Activated CD4-positive, alpha-beta T cell treated with anti-CD3 and anti-CD28 coated beads for 36 hours (primary cell): ENCODE results near the gene BAD. TPM values are rescaled to one million over a fixed set of nuclear protein-coding genes. Genes with fewer than 3 reads are reported as not detected.
A peak's percentile ranks its signal among the peaks of the same experiment; 100 is the strongest.
"Not testable (repeated sequence)": the region's sequence is repeated elsewhere in the genome, so short reads cannot be mapped to it uniquely, and the experiment has no call there.

ENCODE experiments used
- ATAC-seq: fragments of 200-7000 bp; cut with Tn5 transposase; one replicate; pipeline ENCODE4 v1.10.0; 2021; ENCODE audit warnings: mild to moderate bottlenecking, moderate library complexity
- CTCF ChIA-PET: fragments of 350-600 bp; sonication (Branson Sonifier 250); formaldehyde crosslinking; loops from one replicate; lab custom pipeline; 2021; ENCODE audit warnings: antibody characterized with exemption; lab: Charles Lee
- POLR2A ChIA-PET: fragments of 350-600 bp; sonication (Branson Sonifier 250); formaldehyde crosslinking; loops from one replicate; lab custom pipeline; 2021; ENCODE audit warnings: antibody characterized with exemption, inconsistent platforms; lab: Charles Lee
- DNase-seq: peaks from one replicate; pipeline ENCODE4 v3.0.0-alpha.2; 2020
- H3K27ac Mint-ChIP-seq: one replicate; pipeline ENCODE4 v1.8.0; 2021; ENCODE audit warnings: mixed read lengths
- H3K27me3 Mint-ChIP-seq: one replicate; pipeline ENCODE4 v1.8.0; 2021; ENCODE audit warnings: mixed read lengths
- H3K36me3 Mint-ChIP-seq: one replicate; pipeline ENCODE4 v1.8.0; 2021; ENCODE audit warnings: low read depth, mixed read lengths
- H3K4me1 Mint-ChIP-seq: one replicate; pipeline ENCODE4 v1.8.0; 2021; ENCODE audit warnings: mixed read lengths
- H3K4me3 Mint-ChIP-seq: one replicate; pipeline ENCODE4 v1.8.0; 2021; ENCODE audit warnings: mild to moderate bottlenecking, moderate library complexity, mixed read lengths
- H3K9me3 Mint-ChIP-seq: one replicate; pipeline ENCODE4 v1.8.0; 2021; ENCODE audit warnings: low read depth, mixed read lengths
- intact Hi-C, 2 experiments: fragments of 100-400 bp; cut with DNase I in 1 of 2; cut with micrococcal nuclease in 1 of 2; formaldehyde crosslinking; loops; one replicate each; pipeline versions ENCODE4 v1.14.2 to v1.15.1; 2022 to 2024; cut with DNase I, micrococcal nuclease
- total RNA-seq, 2 experiments: library from RNA; stranded (reverse); gene quantifications; one replicate each; pipeline ENCODE4 v1.2.3, GENCODE V29; 2021

The BAD gene
- total RNA-seq, 2 experiments from 2014 or later: 21.3 to 22.9 TPM

DNA sequence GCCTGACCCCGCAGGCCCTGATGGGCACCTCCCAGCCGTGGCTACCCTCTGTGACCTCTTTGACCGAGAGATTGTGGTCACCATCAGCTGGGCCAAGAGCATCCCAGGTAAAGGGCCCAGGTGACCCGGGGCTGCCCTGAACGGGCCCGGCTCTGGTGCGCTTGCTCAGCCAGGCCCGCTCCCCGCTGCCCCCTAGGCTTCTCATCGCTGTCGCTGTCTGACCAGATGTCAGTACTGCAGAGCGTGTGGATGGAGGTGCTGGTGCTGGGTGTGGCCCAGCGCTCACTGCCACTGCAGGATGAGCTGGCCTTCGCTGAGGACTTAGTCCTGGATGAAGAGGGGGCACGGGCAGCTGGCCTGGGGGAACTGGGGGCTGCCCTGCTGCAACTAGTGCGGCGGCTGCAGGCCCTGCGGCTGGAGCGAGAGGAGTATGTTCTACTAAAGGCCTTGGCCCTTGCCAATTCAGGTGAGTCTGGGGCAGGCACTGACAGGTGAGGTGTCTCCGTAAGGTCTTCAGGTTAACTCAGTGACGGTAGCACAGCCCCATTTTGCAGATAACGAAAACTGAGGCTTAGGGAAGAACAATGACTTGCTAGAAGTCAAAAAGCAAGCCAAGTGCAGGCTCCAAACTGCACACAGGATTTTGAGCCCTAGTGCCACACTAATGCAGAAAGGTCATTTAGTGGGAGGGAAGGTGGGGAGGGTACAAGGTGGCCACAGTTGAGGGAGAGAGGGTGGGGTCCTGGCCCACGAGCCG lies 30.5 kb upstream of the BAD start:
- CTCF ChIA-PET: no interaction called here
- H3K4me1 Mint-ChIP-seq: peaks cover 32% of the 10 kb centered on the region
- POLR2A ChIA-PET: no interaction called here
- no peaks in the 10 kb centered on the region for H3K27me3 Mint-ChIP-seq
- peak overlapping the region; percentile 10 for H3K27ac Mint-ChIP-seq
- DNase-seq: no peak
- H3K36me3 Mint-ChIP-seq: peaks cover 26% of the 10 kb centered on the region
- no peak for ATAC-seq
- H3K4me3 Mint-ChIP-seq: peak overlapping the region; percentile 26
- H3K9me3 Mint-ChIP-seq: no peaks in the 10 kb centered on the region
- intact Hi-C loops: loop anchor here (5.0 kb wide), 3 partner anchors 42 to 1588 kb away; partner anchors contain the start of genes HNRNPUL2 (in 1 of the 2), OTUB1 (in 1 of the 2), RPS6KA4 (in 1 of the 2) and TTC9C (in 1 of the 2)

DNA sequence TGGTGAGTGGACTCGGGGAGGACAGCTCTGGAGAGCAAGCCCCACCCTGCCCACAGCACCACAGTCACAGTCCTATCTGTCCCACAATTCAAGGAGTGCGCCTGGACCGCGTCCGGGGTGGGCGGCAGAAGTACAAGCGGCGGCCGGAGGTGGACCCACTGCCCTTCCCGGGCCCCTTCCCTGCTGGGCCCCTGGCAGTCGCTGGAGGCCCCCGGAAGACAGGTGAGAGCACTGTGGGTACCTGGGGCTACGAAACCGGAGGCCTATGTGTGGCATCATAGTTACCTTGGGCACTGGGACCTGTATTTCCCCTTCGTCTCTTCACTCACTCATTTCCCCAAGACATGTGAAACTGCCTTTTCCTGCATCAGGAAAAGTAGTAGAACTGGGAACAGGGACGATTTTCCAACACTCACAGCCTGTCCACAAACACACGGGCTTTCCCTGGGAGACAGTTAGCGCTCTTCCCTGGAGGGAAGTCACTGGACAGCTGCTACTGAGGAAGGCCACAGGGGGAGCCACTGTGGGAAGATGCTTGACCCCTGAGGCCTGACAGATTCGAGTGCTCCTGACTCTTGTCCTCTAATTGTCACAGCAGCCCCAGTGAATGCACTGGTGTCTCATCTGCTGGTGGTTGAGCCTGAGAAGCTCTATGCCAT lies 29.8 kb upstream of the BAD start:
- Mint-ChIP-seq H3K9me3 (no peaks in the 10 kb centered on the region), H3K27me3 (no peaks in the 10 kb centered on the region), H3K27ac (peak overlapping the region; percentile 6), H3K4me1 (peaks cover 30% of the 10 kb centered on the region), H3K4me3 (no peak overlapping the region), H3K36me3 (peaks cover 27% of the 10 kb centered on the region)
- CTCF ChIA-PET: no interaction called here
- DNase-seq (no peak), ATAC-seq (no peak)
- POLR2A ChIA-PET: no interaction called here
- intact Hi-C loops: no loop called here

DNA sequence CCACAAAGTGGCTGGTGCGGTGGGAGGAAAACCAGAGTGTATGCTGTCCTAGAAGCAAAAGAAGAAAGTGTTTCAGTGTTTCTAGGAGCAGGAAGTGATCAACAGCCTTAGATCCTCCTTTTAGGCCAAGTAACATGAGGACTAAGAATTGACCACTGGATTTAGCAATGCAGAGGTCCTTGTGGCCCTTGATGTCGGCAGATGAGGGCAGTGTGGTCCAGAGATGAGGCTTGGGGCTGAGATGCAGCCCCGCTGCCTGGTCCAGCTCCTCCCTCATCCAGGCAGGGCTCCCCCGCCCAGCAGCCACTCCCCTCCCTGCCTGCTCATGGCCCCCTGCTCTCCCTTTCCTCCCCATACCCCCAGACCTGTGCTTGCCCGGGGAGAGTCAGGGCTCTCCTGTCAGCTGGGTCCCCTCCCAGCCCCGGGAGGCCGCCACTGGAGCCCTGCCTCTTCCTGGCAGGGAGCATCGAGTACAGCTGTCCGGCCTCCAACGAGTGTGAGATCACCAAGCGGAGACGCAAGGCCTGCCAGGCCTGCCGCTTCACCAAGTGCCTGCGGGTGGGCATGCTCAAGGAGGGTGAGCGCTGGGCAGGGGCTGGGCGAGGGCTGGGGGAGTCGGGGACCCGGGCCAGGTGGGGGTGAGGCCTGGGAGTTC lies 29.2 kb upstream of the BAD start:
- DNase-seq (no peak), ATAC-seq (no peak)
- Mint-ChIP-seq H3K4me1 (peaks cover 26% of the 10 kb centered on the region), H3K27me3 (no peaks in the 10 kb centered on the region), H3K27ac (peak overlapping the region; percentile 14), H3K9me3 (no peaks in the 10 kb centered on the region), H3K36me3 (peaks cover 27% of the 10 kb centered on the region), H3K4me3 (no peak overlapping the region)
- intact Hi-C loops: no loop called here
- ChIA-PET CTCF (no interaction called here), POLR2A (interaction anchor here (0.6 kb wide), 2 partner anchors 497 to 546 kb away, joined by 3 read pairs; partner anchors contain the start of gene MEN1)

DNA sequence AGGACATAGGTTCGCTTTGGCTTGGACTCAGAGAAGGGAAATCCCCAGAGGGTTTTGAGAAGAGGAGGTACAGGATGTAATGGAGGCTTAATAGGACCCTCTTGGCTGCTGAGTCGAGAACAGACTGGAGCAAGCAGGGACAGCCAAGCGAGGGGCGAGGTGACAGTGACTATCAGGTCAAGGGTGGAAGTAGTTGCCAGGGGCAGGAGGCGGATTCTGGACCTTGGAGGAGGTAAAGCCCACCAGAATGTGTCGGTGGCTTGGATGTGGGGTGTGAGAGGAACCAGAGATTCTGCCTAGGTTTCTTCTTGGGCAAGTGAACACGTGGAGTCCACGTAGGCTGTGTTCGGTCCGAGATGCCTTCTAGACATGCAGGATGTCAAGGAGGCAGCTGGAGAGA lies 28.5 kb upstream of the BAD start:
- no peak for ATAC-seq
- peaks cover 26% of the 10 kb centered on the region for H3K4me1 Mint-ChIP-seq
- intact Hi-C loops: no loop called here
- H3K27me3 Mint-ChIP-seq: no peaks in the 10 kb centered on the region
- ChIA-PET POLR2A (interaction anchor here (0.6 to 0.8 kb wide), 2 partner anchors 105 to 545 kb away, joined by 3 to 4 read pairs; no protein-coding TSS in a partner anchor), CTCF (no interaction called here)
- peak overlapping the region; percentile 14 for H3K27ac Mint-ChIP-seq
- H3K4me3 Mint-ChIP-seq: no peak overlapping the region
- peaks cover 27% of the 10 kb centered on the region for H3K36me3 Mint-ChIP-seq
- DNase-seq: no peak
- no peaks in the 10 kb centered on the region for H3K9me3 Mint-ChIP-seq

DNA sequence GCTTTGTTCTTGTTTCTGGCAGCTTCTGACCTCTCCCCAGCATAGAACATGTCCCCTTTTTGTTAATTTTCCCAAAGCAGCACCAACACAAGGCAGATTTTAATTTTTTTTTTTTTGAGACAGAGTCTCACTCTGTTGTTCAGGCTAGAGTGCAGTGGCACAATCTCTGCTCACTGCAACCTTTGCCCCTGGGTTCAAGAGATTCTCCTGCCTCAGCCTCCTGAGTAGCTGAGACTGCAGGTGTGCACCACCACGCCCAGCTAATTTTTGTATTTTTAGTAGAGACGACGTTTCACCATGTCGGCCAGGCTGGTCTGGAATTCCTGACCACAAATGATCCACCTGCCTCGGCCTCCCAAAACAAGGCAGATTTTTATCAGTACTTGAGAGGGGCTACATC lies 23.3 kb upstream of the BAD start:
- H3K4me3 Mint-ChIP-seq: peak overlapping the region; percentile 38

DNA sequence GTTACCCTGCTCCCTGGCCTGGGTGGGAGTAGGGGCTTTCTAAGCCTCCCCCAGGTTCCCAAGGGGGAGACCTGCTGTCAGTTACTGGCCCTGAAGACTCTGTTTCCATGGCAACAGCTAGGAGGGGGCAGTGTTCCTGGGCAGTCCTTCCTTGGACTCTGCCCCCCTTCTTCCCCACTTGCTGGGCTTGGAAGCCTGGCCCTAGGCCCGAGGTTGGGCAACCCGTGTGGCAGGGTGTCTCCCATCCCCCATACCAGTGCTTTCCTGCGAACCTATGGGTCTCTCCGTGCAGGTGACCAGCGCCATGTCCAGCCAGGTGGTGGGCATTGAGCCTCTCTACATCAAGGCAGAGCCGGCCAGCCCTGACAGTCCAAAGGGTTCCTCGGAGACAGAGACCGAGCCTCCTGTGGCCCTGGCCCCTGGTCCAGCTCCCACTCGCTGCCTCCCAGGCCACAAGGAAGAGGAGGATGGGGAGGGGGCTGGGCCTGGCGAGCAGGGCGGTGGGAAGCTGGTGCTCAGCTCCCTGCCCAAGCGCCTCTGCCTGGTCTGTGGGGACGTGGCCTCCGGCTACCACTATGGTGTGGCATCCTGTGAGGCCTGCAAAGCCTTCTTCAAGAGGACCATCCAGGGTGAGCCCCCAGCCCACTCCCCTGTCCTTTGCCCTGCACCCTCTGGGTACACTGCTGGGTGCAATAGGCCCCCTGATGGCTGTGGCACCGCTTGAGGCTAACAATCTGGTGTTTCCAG lies 22.6 kb upstream of the BAD start:
- Mint-ChIP-seq H3K4me1 (peaks cover 30% of the 10 kb centered on the region), H3K27ac (peak overlapping the region; percentile 96), H3K4me3 (peak overlapping the region; percentile 100), H3K27me3 (no peaks in the 10 kb centered on the region), H3K9me3 (no peaks in the 10 kb centered on the region), H3K36me3 (peaks cover 19% of the 10 kb centered on the region)
- CTCF ChIA-PET: interaction anchor here (0.8 to 2.4 kb wide), 3 partner anchors 11 to 1499 kb away, joined by 3 to 5 read pairs (median 3); partner anchors contain the start of gene PRDX5
- intact Hi-C loops: loop anchor here (5.0 to 10.0 kb wide), 3 partner anchors 35 to 1422 kb away; partner anchors contain the start of genes CCDC88B (in 1 of the 2), OTUB1 (in 1 of the 2) and SLC3A2 (in 1 of the 2)
- ATAC-seq (no peak), DNase-seq (no peak)
- POLR2A ChIA-PET: no interaction called here

More for the DNA sequence above, 23.3 kb upstream of the BAD start:
- peaks cover 19% of the 10 kb centered on the region for H3K36me3 Mint-ChIP-seq
- H3K27me3 Mint-ChIP-seq, DNase-seq, POLR2A ChIA-PET, H3K9me3 Mint-ChIP-seq, ATAC-seq: not testable (repeated sequence)
- intact Hi-C loops: loop anchor here (5.0 to 10.0 kb wide), 3 partner anchors 35 to 1423 kb away; partner anchors contain the start of genes CCDC88B (in 1 of the 2), OTUB1 (in 1 of the 2) and SLC3A2 (in 1 of the 2)
- peaks cover 33% of the 10 kb centered on the region for H3K4me1 Mint-ChIP-seq
- H3K27ac Mint-ChIP-seq: peak overlapping the region; percentile 20
- CTCF ChIA-PET: interaction anchor here (0.5 to 2.4 kb wide), 2 partner anchors 10 to 971 kb away, joined by 3 to 5 read pairs; partner anchors contain the start of gene PRDX5

DNA sequence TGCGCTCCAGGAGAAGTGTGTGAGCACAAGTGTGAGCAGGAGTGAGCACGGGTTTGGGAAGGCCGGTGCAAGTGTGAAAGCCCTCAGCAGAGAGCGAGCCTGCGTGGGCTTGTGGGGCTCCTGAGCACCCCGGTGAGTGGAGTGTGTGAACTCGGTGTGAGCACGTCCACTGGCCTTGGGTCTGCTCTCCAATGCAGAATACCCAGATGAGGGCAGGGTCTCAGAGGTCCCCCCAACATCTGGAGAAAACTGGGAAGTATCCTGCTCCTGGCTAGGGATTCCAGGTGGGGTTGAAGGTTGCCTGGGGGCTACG lies 22.1 kb upstream of the BAD start:
- CTCF ChIA-PET: interaction anchor here (0.8 to 2.4 kb wide), 3 partner anchors 11 to 1499 kb away, joined by 3 to 5 read pairs (median 3); partner anchors contain the start of gene PRDX5
- intact Hi-C loops: loop anchor here (5.0 to 10.0 kb wide), 3 partner anchors 36 to 1422 kb away; partner anchors contain the start of genes CCDC88B (in 1 of the 2), OTUB1 (in 1 of the 2) and SLC3A2 (in 1 of the 2)
- peak overlapping the region; percentile 96 for H3K27ac Mint-ChIP-seq
- DNase-seq (no peak), ATAC-seq (no peak)
- H3K4me1 Mint-ChIP-seq: peaks cover 30% of the 10 kb centered on the region
- no peaks in the 10 kb centered on the region for H3K9me3 Mint-ChIP-seq
- POLR2A ChIA-PET: no interaction called here
- no peaks in the 10 kb centered on the region for H3K27me3 Mint-ChIP-seq
- peak overlapping the region; percentile 100 for H3K4me3 Mint-ChIP-seq
- peaks cover 19% of the 10 kb centered on the region for H3K36me3 Mint-ChIP-seq

DNA sequence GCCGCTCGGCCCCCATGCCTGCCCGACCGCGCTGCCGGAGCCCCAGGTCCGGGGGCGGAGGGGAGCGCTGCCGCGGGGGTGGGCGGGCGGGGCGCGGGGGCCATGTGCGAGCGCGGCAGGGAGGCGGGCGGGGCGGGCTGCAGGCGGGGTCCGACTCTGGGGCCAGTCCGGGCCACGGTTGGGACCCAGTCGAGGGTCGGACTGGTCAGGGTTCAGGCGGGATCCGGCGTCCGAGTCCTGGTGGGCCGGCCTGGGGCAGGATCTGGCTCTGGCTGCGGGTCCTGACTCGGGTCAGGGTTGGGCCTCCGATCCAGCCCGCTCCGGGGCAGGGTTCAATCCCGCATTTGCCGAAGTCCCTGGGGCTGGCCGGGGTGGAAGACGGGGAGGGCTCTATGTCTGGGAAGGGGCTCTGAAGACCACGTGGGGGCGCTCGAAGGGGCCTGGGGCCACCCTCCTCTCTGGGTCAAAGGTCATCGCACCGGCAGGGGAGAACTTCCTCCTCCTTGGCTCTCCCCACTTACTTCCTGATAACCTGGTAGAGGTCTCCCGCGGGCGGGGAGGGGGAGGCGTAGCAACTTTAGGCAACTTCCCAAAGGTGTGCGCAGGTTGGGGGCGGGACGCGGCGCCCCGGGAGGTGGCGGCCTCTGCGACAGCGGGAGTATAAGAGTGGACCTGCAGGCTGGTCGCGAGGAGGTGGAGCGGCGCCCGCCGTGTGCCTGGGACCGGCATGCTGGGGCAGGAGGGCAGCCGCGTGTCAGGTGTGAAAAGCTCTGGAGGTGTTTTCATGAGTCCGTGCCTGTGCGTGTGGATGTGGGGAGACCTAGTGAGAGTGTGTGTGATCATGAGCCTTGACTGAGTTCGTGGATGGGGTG lies 21.5 kb upstream of the BAD start:
- Mint-ChIP-seq H3K4me3 (peak overlapping the region; percentile 100), H3K4me1 (peaks cover 29% of the 10 kb centered on the region), H3K27ac (peak overlapping the region; percentile 96), H3K36me3 (peaks cover 19% of the 10 kb centered on the region), H3K9me3 (no peaks in the 10 kb centered on the region), H3K27me3 (peaks cover under 1% of the 10 kb centered on the region)
- ATAC-seq (peak; percentile 21), DNase-seq (peak; percentile 81)
- intact Hi-C loops: loop anchor here (1.0 to 10.0 kb wide), 19 partner anchors 11 to 1421 kb away; partner anchors contain the start of genes CCDC88B (in 2 of the 2), FKBP2 (in 2 of the 2), GPR137 (in 2 of the 2) and TRMT112 (in 2 of the 2)
- ChIA-PET CTCF (interaction anchor here (0.9 to 2.8 kb wide), 5 partner anchors 22 to 473 kb away, joined by 3 to 27 read pairs (median 5); partner anchors contain the start of genes BAD, GPR137, PLCB3 and SF1), POLR2A (interaction anchor here (2.2 kb wide), 1 partner anchor 12 kb away, joined by 13 read pairs; the partner anchor contains the start of gene PRDX5)

DNA sequence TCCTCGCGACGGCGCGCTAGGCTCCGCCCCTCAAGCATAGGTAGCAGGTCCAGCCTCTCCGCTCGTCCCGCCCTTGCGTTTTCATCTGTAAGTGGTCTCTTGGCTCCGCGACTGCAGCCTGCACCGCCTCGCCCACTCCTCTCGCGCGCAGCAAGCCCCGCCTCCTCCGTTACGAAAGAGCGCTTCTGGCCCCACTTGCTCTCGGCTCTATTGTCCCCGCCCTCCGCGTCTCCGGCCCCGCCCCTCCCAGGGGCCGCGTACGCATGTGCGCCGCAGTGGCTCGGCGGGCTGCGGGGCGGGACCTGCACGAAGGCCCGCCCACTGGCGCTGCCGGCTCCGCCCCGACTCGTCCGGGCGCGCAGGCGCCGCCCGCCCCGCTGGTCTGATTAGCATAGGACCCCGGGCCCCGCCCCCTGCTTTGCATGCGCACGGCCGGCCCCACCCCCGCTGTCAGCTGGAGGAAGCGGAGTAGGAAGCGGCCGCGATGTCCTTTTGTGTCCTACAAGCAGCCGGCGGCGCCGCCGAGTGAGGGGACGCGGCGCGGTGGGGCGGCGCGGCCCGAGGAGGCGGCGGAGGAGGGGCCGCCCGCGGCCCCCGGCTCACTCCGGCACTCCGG lies 20.7 kb upstream of the BAD start, which contains the start of gene ESRRA:
TSS of gene ESRRA (plus strand) at position 450 of the 616 bp plus-strand sequence. CDS start 1,656 bp downstream, outside the sequence.
- Mint-ChIP-seq H3K36me3 (peaks cover 16% of the 10 kb centered on the region), H3K27me3 (peaks cover 8% of the 10 kb centered on the region), H3K27ac (peak within 1 kb of the TSS; percentile 96), H3K9me3 (no peaks in the 10 kb centered on the region), H3K4me1 (peaks cover 33% of the 10 kb centered on the region), H3K4me3 (peak within 1 kb of the TSS; percentile 100)
- ChIA-PET CTCF (interaction anchor here (0.6 to 5.4 kb wide), 21 partner anchors 9 to 537 kb away, joined by 3 to 111 read pairs (median 5); partner anchors contain the start of genes BAD, FERMT3, GPR137 and PLCB3), POLR2A (interaction anchor here (1.1 to 2.2 kb wide), 6 partner anchors 13 to 101 kb away, joined by 3 to 13 read pairs (median 10); partner anchors contain the start of genes DNAJC4, FERMT3, FKBP2 and PRDX5)
- peak; percentile 80 for ATAC-seq
- intact Hi-C loops: loop anchor here (1.0 to 10.0 kb wide), 19 partner anchors 12 to 1420 kb away; partner anchors contain the start of genes CCDC88B (in 2 of the 2), FKBP2 (in 2 of the 2), GPR137 (in 2 of the 2) and TRMT112 (in 2 of the 2)
- peak; percentile 100 for DNase-seq
